ENCODE measurements around the gene MLIP. TPM values are rescaled to one million over a fixed set of nuclear protein-coding genes. Genes with fewer than 3 reads are reported as not detected.
"Not testable (repeated sequence)": the region's sequence is repeated elsewhere in the genome, so short reads cannot be mapped to it uniquely, and the experiment has no call there.

MLIP gene
- total RNA-seq, 4 donors from 2014 or later, result 4.0 to 8.1 (median 4.2) TPM; not detected in 1

DNA sequence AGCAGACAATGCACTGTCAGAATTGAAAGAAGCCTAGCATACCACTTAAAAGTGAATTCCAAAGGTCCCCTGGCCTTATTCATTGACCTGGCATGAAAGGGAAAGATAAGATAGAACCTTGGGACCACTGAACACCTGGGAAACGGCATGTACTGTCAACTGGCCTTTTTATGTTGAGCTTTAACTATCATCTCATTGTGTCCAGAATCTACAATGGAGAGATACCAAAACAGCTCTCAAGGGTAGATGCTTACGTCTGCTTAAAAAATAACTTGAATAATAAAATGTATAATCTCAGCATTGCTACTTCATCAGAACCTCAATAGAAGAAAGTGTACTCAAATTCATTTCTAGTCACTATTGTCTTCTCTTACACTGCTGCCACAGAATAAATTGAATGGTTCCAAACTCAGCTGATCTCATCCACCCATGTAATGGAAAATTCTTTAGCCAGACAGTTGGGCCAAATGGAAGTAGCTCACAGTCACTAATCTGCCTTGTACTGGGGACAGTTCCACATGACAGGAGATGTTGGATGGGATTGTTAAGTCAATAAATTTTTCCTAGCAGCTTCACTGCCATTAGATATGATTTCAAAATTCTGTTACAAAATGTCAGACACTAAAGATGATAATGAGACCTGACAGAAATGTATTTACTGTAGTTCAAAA is 93.8 kb downstream of the MLIP start:
- Histone ChIP-seq H3K27me3 (no peaks in the 10 kb centered on the region), H3K27ac (no peak overlapping the region), H3K4me3 (replicated peaks in 1 of 3) (no peak overlapping the region), H3K4me1 (no peaks in the 10 kb centered on the region), H3K36me3 (no peaks in the 10 kb centered on the region), H3K9me3 (no peaks in the 10 kb centered on the region)
- 76 to 85% methylated on average over 2 of the region's 2 CpGs for WGBS, 2 donors
- no peak for TF ChIP-seq CTCF (IDR thresholded peaks at IDR 0.05)
- intact Hi-C loops (cut with DNase I), result no loop called here
- no peak for DNase-seq

DNA sequence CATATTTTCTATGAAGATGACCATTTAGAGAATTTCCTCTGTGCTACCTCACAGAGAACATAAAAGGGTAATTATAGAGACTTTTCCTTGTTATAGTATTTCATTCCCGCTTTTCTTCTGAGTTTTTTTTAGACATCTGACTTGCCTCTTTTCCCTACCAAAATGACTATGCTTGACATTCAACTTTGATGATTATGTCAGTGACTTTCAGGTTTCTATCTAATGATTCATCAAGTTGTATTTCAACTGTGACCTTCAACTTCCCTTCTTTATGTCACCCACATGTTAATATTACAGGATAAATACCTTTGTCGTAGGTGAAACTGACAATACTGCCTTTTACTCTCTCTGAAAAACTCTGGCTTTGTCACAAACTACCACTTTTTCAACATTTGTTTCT is 95.3 kb downstream of the MLIP start:
- Histone ChIP-seq H3K27ac (no peak overlapping the region), H3K9me3 (no peaks in the 10 kb centered on the region), H3K4me1 (no peaks in the 10 kb centered on the region), H3K36me3 (no peaks in the 10 kb centered on the region), H3K27me3 (no peaks in the 10 kb centered on the region), H3K4me3 (replicated peaks in 1 of 3) (no peak overlapping the region)
- intact Hi-C loops (cut with DNase I), result no loop called here
- DNase-seq, result no peak
- TF ChIP-seq CTCF (IDR thresholded peaks at IDR 0.05) (no peak), POLR2A (IDR thresholded peaks at IDR 0.05) (no peak)
- 77 to 86% methylated on average over 2 of the region's 2 CpGs for WGBS, 2 donors

DNA sequence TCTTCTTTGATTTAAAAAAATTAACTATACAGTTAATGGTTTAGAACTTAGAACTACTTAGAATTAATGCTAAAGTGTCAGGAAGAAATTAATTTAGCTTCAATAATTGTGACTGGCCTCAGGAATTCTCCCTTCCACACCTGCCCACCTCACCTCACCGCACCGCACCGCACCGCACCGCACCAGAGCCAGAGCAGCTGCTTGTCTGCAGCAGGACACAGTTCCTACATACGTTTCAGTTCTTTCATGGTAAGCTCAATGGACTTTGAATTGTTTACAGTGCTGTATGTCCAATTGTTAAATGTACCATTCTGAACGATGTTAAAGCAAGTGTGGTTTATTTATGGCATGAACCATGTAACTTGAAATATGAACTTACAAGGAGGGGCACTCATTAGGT is 98.7 kb downstream of the MLIP start:
- H3K4me1 ChIP-seq; intact Hi-C loops (cut with DNase I); H3K4me3 ChIP-seq (replicated peaks in 1 of 3); H3K27ac ChIP-seq; H3K27me3 ChIP-seq; H3K9me3 ChIP-seq; H3K36me3 ChIP-seq; DNase-seq: not testable (repeated sequence)
- 88 to 95% methylated on average over 6 of the region's 7 CpGs for WGBS, 2 donors

DNA sequence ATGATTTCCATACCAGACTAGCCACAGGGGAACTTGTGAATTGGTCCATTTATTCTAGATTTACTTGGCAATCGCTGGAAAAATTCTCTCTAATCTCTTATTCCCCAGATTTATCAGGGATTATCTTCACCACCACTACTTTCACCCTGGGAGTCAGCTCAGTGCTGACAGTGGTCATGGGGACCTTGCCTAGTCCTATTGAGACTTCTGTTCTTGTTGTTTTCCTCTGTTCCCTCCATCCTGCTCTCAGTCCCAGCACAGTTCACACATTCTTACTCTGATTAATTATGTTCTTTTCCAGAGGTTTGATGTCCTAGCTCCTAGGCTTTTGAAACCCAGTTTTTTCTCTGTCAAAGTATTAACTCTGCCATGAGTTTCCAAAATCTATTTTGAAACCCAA is 103.0 kb downstream of the MLIP start:
- no peak for DNase-seq
- 66 to 83% methylated on average over 1 of the region's 1 CpG for WGBS, 2 donors
- Histone ChIP-seq H3K27me3 (no peaks in the 10 kb centered on the region), H3K36me3 (no peaks in the 10 kb centered on the region), H3K4me1 (no peaks in the 10 kb centered on the region), H3K27ac (no peak overlapping the region), H3K4me3 (replicated peaks in 1 of 3) (no peak overlapping the region), H3K9me3 (no peaks in the 10 kb centered on the region)
- intact Hi-C loops (cut with DNase I), result no loop called here
- no peak for TF ChIP-seq POLR2A (IDR thresholded peaks at IDR 0.05)
- no peak for TF ChIP-seq CTCF (IDR thresholded peaks at IDR 0.05)

DNA sequence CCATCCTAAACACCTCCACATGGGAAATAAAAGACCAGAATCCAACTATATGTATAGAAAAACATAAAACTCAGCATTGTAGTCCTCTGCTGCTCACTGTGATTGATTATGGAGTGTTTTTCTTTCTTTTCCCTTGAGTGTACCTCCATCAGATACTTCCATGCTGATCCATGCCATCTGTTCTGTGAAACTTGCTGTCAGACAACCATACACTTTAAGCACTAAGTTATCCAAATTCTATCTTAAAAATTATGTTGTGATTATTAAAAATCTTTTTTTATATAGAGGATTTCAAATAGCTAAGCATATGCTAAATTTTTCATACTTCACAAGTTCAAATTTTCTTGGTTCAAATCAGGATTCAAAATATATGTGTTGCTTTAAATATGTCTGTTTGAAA is 105.1 kb downstream of the MLIP start:
- Histone ChIP-seq H3K9me3 (no peaks in the 10 kb centered on the region), H3K36me3 (no peaks in the 10 kb centered on the region), H3K4me1 (no peaks in the 10 kb centered on the region), H3K27me3 (no peaks in the 10 kb centered on the region), H3K4me3 (replicated peaks in 1 of 3) (no peak overlapping the region), H3K27ac (no peak overlapping the region)
- TF ChIP-seq CTCF (IDR thresholded peaks at IDR 0.05), result no peak
- no peak for TF ChIP-seq POLR2A (IDR thresholded peaks at IDR 0.05)
- intact Hi-C loops (cut with DNase I), result no loop called here
- DNase-seq, result no peak

- H3K36me3 ChIP-seq, result no peaks in the 10 kb centered on the region
- no peaks in the 10 kb centered on the region for H3K9me3 ChIP-seq
- no peaks in the 10 kb centered on the region for H3K27me3 ChIP-seq
- WGBS, 2 donors, result 25 to 30% methylated on average over 3 of the region's 3 CpGs
- TF ChIP-seq POLR2A (IDR thresholded peaks at IDR 0.05) (no peak), CTCF (IDR thresholded peaks at IDR 0.05) (no peak)
- H3K4me3 ChIP-seq (replicated peaks in 1 of 3), result no peak overlapping the region
- intact Hi-C loops (cut with DNase I), result no loop called here
- no peaks in the 10 kb centered on the region for H3K4me1 ChIP-seq
- H3K27ac ChIP-seq, result no peak overlapping the region
- no peak for DNase-seq
These were observed 105.8 kb downstream of the MLIP start for GRCh38 chr6:54217018-54217417.
